Medulla oblongata (tissue), 1 donor: ENCODE results near the gene TBC1D3C.
"Not testable (repeated sequence)": the region's sequence is repeated elsewhere in the genome, so short reads cannot be mapped to it uniquely, and the experiment has no call there.

Source experiments
- DNase-seq: peaks from one replicate; pipeline ENCODE4 v3.0.0-alpha.2; 2015; ENCODE audit errors: extremely low spot score

The TBC1D3C gene

DNA sequence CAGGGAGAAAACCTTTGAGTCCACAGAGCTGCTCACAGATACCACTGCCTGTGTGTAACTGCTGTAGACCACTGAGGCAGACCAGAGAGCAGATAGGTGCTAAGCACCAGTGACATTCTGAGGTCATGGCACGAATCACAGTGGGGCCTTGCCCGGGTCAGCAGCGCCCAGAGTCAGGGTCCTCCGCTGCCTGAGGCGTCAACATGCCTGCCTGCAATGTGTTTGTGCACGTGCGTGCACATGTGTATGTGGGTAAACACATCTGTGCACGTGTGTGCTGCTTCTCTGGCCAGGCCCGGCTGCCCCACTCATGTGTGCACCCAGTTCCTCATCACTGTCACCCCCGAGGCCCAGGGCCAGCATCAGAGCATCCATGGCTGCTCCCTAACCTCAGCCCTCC is at the start of gene TBC1D3C:
TSS of gene TBC1D3C (minus strand) at position 101 of the 400 bp plus-strand sequence. CDS start 1,568 bp downstream, outside the sequence.
- not testable (repeated sequence) for DNase-seq

- not testable (repeated sequence) for DNase-seq
These were observed 30.8 kb upstream of the TBC1D3C start for GRCh38 chr17:38099262-38099661.

GRCh38 chr17:38094059-38094694 is 25.7 kb upstream of the TBC1D3C start:
- not testable (repeated sequence) for DNase-seq

DNA sequence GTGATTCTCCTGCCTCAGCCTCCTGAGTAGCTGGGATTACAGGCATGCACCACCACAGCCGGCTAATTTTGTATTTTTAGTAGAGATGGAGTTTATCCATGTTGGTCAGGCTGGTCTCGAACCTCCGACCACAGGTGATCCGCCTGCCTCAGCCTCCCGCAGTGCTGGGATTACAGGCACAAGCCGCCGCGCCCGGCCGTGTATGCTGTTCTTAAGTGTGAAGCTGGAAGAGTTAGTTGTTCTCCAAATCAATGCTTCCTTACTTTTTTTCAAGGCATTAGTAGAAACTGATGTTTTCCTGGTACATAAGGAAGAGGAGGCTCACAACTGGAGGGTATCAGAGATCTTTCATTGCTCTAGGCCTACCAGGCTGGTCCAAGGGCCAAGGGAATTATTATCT is 19.7 kb upstream of the TBC1D3C start:
- DNase-seq, result not testable (repeated sequence)

DNA sequence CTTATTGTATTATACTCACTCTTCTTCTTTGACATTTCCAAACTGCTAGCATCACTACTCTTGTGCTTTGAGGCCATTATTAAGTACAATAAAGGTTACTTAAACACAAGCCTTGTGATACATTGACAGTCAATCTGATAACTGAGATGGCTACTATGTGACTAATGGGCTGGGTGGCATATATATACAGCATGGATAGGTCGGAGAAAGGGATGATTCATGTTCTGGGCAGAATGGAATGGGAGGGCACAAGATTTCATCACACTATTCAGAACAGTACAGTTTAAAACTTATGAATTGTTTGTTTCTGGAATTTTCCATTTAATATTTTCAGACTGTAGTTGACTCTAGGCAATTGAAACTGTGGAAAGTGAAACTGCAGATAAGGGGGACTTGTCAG is 18.9 kb upstream of the TBC1D3C start:
- DNase-seq, result not testable (repeated sequence)
